Stimulated activated CD8-positive, alpha-beta memory T cell treated with anti-CD3 and anti-CD28 coated beads, Interleukin-4, amount 100 ng/mL, for 24 hours (primary cell): ENCODE data around the gene SLIT3.
"Not testable (repeated sequence)": the region's sequence is repeated elsewhere in the genome, so short reads cannot be mapped to it uniquely, and the experiment has no call there.

Source experiments
- DNase-seq: peaks from one replicate; pipeline ENCODE4 v3.0.0-alpha.2; 2020; ENCODE audit warnings: low read depth

SLIT3 gene

DNA sequence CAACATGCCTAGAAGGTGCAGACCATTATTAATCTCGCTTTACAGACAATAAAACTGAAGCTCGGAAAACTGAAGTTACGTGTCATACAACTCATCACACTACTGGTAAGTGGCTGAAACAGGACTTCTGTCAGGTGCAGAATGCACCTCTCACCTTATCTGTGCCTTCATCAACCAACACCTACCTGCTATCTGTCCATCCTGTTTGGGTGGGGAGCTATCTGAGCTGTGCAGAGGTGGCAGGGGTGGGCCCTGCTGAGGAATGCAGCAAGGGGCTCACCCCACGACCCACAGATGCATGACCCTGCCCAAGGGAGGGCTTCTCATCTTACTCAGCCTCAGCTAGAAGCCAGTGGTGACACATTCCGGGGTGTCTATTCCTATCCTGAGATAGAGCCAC is 81.6 kb downstream of the SLIT3 start:
- DNase-seq: no peak

DNA sequence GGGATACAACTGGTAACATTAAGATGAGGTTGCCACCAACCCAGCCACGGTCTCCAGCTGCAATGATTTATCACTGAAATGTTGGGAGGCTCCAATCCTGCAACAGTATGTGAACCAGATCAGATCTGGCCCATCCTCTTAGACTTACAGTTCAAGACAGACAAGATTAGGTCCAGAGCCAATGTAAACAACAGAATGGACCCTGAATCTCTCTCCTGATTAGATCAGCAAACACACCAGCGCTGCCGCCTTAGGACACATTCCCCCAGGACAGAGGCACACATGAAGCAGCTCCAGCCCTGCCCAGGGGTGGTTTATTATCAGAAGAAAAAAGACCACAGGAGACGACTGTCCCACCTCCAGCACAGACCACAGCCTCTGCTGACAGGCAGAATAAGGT is 82.1 kb downstream of the SLIT3 start:
- no peak for DNase-seq

DNA sequence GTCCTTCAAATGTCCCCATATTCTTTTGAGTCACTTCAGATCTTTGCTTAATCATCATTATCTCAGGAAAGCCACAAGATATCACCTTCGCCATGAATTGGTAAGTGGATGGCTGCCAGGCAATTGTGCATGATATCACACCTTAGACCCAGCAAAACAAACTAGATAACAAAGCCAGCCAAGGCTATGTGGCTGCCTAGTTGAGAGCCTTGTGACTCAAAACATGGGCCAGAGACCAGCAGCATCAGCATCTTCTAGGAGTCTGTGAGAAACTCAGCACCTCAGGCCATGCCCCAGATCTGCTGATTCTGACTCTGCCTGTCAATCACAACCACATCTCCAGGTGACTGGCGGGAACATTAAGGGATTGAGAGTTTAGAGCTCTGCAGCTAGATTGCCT is 82.8 kb downstream of the SLIT3 start:
- no peak for DNase-seq

DNA sequence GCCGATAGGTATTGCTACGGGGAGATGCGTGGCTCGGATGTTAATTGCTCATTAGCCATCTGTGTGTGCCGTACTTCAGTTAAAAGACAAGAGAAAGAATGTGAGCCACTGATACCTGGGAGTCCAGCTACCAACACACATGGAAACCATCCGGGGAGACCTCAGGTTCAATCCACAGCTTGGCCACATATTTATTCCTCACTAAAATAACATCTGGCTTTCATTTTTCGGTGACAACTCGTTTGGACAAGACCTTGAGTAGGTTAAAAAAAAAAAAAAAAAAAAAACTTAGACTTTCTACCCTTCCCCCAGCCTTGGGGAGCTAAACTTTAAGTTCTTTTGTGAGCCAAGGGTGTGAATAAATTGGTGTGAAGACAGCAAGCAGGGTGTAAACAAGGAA is 84.1 kb downstream of the SLIT3 start:
- DNase-seq: no peak

DNA sequence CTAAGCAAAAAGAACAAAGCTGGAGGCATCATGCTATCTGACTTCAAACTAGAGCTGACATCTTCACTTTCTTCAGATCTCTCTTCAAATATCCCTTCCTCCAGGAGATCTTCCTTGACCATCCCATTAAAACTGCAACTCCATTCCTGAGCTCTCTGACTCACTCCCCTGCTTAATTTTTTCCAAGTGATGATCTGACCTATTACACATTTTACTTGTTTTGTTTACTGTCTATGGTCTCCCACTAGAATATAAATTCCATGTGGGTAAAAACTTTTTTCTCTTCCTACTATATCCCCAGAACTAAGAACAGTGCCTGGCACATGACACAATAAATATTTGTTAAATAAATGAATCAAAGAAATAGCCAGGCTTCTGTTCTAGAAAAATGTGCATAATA is 87.5 kb downstream of the SLIT3 start:
- no peak for DNase-seq

DNA sequence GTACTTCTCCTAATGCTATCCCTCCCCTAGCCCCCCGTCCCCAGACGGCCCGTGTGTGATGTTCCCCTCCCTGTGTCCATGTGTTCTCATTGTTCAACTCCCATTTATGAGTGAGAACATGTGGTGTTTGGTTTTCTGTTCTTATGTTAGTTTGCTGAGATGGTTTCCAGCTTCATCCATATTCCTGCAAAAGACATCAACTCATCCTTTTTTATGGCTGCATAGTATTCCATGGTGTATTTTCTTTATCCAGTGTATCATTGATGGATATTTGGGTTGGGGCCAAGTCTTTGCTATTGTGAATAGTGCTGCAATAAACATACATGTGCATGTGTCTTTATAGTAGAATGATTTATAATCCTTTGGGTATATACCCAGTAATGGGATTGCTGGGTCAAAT is 89.2 kb downstream of the SLIT3 start:
- DNase-seq: not testable (repeated sequence)

DNA sequence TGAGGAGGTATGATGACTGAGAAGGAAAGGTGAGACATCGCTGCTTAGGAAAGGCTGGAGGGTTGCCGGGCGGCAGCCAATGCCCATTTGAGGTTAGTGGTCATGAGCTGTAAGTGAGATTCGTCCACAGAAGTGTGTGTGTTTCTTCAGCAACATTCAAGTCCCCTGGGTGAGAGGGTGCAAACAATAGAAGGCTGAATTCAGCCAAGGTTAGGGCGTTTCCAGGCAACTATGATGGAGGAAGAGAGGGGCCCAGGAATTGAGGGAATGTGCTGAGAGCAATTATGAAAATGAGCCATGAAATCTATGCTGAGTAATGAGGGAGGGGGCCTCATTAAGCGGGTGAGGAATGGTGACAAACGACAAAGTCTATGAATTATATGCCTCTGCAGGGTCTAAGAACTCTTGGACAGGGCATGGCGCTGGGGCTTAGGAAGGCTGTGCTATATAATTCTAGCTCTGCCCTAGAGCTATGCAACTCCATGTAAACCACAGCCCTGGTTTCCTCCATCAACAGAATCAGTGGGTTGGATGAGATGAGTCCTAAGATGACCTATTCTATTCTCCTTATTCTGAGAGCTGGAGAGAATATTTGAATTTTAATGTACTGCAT is 96.0 kb downstream of the SLIT3 start:
- no peak for DNase-seq

DNA sequence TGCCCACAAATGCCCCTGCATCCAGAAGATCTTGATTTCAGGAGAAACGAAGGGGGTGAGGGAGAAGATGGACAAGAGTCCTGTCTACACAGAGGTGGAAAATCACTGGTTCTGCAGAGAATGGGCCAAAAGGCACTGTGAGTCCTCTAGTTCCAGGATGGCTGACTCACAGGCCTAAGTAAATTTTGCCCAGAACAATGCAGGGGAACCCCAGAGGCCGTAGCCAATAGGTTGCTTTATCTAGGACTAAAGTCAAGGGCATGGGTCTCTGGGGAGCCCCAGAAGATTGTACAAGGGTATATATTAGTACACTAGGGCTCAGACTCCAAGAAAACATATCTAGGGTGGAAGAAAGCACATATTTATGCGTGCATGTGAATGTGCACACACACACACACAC is 98.0 kb downstream of the SLIT3 start:
- no peak for DNase-seq

DNA sequence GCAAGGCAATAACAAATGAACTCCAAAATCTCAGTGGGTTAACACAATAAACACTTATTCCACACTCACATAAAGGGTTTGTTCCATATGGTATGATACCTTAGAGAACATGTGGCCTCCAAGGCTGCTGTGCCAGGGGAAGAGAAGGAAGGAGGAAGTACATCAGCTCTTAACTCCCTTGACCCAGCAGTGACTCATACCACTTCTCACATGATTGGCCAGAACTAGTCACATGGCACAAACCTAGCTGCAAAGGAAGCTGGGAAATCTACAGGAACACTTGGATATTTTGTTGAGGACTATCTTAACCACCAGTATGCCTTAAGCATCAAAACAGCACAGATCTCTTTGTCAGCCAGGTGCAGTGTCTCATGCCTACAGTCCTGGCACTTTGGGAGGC is 99.3 kb downstream of the SLIT3 start:
- no peak for DNase-seq

DNA sequence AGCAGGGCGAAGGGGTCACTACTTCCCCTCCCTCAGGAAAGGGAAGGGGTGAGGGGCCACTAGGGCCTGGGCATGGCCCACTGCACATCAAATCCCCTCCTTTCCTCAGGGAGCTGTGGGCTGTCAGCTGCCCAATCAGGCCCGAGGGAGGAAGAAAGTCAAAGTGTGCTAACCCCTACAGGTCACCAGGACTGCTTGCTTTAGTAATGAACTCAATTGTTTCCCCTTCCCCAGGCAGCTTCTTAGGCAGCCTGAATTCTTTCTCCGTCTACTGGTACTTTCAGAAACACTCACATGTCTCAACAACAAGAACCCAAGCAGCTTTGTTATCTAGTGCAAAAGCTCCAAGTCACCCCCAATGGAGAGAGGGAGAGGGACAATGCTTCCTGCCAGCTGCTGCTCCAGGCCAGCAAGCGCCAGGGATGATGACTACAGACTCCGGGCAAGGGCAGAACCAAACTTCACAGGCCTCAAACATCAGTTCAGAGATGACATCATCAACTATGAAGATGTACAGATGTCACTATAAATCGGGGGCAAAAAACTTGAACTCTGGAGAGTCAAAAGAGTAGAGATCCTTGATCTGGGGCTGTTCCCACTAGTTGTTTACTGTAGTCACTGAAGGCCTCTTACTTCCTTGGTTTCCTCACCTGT is 100.7 kb downstream of the SLIT3 start:
- no peak for DNase-seq

DNA sequence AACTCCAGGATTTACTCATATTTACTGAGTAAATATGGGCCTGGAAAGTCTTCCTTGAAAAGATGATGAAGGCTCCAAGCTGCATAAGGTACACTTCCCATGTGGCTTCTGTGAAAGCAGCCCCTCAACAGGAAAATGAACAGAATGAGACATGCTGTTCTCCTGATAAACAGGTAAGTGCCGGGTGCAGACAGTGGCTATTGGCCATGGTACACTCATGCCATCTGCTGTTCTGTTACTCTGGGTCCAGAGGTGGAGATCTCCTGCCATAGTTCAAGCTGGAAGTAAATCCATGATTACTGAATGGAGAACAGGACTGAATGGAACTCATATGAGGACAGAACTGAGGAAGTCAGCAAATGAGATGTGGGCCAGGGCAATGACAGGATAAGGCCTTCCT is 103.6 kb downstream of the SLIT3 start:
- no peak for DNase-seq

DNA sequence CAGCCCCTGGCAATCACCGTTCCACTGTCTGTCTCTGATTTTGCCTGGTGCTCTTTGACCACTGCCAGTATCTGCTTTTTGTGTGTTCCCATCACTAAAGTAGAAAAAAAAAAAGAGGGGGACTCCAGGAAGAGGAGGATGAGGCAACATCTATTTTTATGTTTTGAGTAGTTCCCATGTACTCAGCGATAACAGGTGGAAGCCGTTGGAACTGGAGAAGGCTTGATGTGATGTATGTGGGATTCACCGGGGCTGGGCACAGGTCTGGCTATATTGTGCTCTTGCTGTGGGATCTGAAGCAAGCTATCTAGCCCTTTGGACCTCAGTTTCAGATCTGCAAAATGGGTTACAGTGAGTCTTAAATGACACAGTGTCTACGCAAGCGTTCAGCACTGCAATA is 104.9 kb downstream of the SLIT3 start:
- DNase-seq: no peak

DNA sequence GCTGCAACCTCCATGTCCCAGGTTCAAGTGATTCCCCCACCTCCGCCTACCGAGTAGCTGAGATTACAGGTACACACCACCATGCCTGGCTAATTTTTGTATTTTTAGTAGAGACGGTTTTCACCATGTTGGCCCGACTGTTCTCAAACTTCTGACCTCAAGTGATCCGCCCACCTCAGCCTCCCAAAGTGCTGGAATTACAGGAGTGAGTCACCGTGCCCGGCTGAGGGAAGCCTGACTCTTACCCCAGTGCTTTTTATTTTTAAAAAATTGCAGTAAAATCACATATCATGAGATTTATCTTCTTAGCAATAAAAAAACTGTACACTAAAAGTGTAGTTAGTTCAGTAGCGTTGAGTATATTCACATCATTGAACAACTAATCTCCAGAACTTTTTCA is 105.3 kb downstream of the SLIT3 start:
- DNase-seq: no peak

DNA sequence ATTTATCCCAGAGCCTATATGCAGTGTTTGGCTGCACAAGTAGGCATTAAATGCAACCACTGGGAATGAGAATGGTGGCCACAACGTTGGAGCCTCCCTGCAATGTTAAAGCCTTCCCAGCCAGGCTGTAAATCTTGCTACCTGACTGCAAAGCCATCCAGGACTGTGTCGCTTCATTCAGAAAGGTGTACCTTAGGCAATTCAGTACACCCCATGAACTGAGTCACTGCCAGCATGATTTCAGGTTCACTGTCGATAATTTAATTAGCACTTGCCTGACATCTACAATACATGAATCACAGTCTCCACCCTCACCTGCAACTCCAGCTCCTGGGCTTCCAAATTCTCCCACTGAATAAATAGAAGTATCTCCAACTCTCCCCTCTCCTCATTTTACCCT is 108.4 kb downstream of the SLIT3 start:
- no peak for DNase-seq

DNA sequence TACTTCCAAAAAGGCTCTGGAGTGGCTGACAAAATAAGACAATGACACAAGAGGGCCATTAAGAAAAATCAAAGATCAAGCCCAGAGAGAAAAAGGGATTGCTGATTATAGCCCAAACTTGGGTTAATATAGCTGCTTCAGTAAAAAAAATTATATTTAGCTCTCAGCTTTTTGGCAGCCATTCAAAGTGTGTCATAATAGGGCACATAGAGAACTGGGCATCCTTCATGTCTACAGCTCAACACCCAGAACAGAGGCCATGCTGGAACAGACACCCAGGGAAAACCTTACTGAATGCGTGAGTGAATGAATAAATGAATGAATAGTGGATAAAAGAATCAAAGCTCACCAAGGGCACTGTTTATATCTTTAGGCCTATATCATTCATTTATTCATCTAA is 110.1 kb downstream of the SLIT3 start:
- no peak for DNase-seq

DNA sequence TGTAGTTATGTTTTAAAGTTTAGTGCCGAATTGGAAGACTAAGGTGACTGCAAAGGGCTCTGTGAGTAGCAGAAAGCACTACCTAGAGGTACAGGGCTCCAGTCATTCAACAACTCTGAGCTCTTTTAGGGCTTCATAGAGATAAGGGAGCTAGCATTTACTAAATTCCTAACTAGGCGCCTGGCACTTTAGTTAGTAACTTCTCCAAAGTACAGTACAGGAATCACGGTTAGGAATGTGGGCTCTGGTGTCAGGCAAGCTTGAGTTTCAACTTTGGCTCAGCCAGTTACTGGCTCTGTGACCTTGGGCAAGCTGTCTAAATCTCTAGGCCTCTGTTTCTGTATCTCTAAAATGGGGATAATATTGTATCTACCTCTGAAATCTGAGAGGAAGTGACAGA is 115.3 kb downstream of the SLIT3 start:
- DNase-seq: no peak

DNA sequence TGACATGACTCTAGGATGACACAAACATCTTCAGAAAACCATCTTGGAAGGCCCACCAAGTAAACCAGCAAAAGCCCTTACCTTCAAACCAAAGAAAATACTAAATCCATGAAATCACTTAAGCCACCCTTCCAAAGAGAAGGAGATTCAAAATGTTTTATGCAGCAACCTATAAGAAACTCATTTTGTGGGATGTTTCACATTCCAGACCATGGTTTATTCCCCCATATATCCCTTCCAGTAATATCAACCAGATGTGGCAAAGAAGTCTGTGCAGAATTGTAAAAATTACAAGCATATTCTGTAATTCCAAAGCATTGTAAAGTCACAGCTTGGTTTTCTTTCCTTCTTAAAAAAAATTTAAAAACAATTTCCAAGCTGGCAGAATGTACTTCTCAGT is 117.4 kb downstream of the SLIT3 start:
- no peak for DNase-seq

DNA sequence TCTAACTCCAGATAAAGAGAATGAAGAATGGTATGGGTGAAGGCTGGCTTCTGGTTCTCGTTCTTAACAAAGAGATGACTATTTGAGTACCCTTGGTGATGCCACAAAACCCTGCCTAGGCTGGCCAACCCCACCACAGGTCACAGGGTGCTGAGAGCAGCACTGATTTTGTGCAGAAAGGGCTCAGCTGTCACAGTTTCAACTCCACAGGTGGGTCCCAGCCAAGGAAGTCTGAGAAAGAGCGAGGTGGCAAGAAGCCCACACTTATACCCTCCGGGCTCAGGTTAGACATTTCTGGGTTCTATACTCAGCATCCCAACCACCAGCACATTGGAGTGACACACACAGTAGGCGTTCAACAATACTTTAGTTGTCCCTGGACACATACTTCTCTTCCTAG is 118.1 kb downstream of the SLIT3 start:
- DNase-seq: no peak

DNA sequence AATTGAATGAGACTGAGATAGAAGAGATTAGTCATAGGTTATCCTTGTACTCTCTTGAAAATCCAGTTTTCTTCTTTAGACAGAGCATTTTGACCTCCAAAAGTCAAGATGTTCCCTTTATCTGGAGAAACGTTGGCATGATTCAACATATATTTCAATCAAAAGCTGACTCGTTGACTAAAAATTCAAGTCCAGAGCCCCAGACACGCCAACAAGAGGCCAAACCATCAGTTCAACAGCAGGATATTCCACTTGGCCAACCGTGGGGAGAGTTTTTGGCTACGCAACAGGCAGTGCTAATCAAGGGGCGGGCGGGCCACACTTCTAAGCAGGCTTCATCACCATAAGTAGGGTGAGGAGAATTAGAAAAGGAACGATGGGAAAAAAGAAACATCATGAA is 119.1 kb downstream of the SLIT3 start:
- DNase-seq: no peak

DNA sequence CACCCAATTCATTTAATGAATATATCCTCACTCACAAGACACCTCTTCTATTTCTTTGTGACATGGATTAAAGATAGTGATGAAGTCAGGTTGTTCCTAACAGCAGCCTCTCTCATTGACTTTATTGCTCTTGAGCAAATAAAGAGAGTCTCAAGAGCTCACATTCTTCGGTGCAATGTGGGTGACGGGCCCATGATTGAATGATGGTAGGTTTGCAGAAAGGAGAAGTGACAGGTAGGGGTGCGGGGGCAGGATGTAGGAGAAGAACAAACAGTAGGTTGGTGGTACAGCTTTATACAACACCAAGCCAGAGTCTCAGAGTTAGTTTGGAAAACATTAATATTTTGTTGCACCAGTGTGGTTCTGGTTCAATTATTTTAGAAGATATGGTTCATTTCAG is 122.2 kb downstream of the SLIT3 start:
- DNase-seq: no peak

DNA sequence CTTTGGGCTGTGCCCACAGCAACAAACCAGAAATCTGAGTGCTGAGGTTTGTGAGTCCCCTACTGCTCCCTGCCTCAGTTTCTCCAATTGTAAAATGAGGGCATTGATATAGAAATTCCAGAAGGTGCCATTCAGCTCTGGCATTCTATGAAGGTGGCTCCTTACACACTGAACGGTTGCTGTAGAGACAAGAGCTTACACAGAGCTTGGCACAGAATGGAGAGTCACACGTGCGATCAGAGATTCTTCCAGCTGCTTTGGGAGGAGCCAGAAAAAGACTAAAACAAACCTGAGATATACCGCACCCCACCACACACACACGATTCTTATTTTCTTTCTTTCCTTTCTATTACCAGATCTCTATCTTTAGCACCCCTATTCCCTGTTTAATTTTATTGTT is 122.7 kb downstream of the SLIT3 start:
- DNase-seq: no peak

DNA sequence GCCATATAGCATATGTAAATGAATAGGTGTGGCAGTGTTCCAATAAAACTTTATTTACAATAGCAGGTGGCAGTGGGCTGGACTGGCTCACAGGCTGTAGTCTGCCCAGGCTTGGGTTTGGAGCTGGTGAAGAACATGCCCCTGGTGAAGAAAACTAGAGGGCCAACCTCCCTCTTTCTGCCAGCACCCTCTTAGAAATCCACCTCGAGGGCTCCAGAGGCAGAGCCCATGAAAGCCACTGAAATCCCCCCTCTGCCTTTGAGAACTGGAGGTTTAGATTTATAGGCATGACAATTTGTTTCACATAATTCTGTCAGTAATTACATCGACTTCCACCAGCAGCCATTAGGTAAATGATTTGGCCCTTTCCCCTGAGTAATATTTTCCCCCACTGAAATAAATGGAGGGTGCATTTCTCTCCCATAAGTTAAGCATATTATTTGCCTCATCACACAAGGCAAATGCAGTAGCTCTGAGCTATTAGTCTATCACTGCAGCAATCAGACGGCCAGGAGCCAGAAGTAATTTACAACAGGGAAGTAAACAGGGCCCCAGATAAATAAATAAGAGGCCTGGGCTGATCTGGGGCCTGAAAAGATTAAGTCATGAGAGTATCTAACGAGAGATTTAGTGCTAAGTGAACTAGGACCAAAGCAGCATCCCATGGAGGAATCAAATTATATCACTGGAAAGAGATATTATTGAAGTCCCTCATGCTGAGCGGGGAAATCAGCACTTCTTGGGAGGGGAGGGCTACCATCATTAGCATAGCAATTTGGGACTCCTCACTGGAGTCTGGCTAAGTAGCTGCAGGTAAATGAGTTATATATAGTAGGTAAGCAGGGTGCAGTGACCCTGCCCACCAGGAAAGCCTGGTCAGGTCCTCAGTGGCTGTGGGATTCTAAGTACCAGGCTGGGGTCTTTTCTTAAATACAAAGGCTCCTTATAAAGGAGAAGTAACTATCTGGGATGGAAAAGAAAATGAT is 123.9 kb downstream of the SLIT3 start:
- DNase-seq: no peak

DNA sequence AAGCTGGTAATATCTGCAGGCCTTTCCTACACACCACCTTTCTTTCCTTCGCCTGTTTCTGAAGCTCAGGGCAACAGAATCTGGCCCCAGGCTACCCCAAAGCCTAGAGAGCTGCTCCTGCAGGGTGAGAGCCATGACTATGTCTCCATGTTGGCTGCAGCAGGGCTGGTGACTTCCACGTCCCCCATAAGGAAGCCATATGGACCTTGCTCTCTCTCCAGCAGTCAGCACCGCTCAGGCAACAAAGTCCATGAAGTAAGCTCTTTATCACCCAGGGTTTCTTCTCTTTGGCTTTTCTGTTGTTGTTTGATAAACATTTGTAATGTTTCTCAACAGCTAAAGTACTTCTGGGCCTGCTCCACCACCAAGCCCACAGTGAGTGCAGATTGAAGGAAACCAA is 125.2 kb downstream of the SLIT3 start:
- no peak for DNase-seq
